HL-60 (cell line): ENCODE results near the gene SPATA9.
"Not testable (repeated sequence)": the region's sequence is repeated elsewhere in the genome, so short reads cannot be mapped to it uniquely, and the experiment has no call there.

ENCODE experiments used
- DNase-seq, 2 experiments: peaks; one replicate each; pipeline ENCODE4 v3.0.0-alpha.2; 2010 to 2020; ENCODE audit warnings: low read depth in 1 of 2, low spot score in 1 of 2
- H3K27ac ChIP-seq: fragments of 250-450 bp; sonication (Bioruptor Pico); replicated peaks from 2 replicates; pipeline ENCODE4 v1.5.1; 2020; ENCODE audit warnings: mild to moderate bottlenecking, moderate library complexity
- H3K27me3 ChIP-seq: fragments of 250-450 bp; sonication (Bioruptor Pico); 2 replicates; pipeline ENCODE4 v1.5.1; 2021; ENCODE audit warnings: mild to moderate bottlenecking, moderate library complexity; ENCODE audit not compliant: insufficient read depth, poor library complexity, severe bottlenecking
- H3K4me3 ChIP-seq: replicated peaks from 2 replicates; pipeline ENCODE4 v1.5.1; 2011; ENCODE audit warnings: mild to moderate bottlenecking, control low read depth, low read length; ENCODE audit not compliant: insufficient read depth
- GABPA ChIP-seq: IDR thresholded peaks from 2 replicates; pipeline ENCODE4 v1.6.1; 2012; ENCODE audit warnings: low read depth
- POLR2AphosphoS5 ChIP-seq: IDR thresholded peaks from 2 replicates; pipeline ENCODE4 v1.6.1; 2012; ENCODE audit warnings: low read depth
- SPI1 ChIP-seq: IDR thresholded peaks from 2 replicates; pipeline ENCODE4 v1.6.1; 2012; ENCODE audit warnings: low read depth, mild to moderate bottlenecking, borderline replicate concordance
- TF ChIP-seq, protein P1 (sequence below): IDR thresholded peaks from 2 replicates; pipeline ENCODE4 v1.6.1; 2012; ENCODE audit warnings: low read depth; ENCODE audit not compliant: insufficient replicate concordance
- TF ChIP-seq, protein P2 (sequence below): IDR thresholded peaks from one replicate; pipeline ENCODE4 v1.5.1; 2011; ENCODE audit warnings: low read length, control low read depth, inconsistent platforms; ENCODE audit not compliant: insufficient read depth

SPATA9 gene

DNA sequence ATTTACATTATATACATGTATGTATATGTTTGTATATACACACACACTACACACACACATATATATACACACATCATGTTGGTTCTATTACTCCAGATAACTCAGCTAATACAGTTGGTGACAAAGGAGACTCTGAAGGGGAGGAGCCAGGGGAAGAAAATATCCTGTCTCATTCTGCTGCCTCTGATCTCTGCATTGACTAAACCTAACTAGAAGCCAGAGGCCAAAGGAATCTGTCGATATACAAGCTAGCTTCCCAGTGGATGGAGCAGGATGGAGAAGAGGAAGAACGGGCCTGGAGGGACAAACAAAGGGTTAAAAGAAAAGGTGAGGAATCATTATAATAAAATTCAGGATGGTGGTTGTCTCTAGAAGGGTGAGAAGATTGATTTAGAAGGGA, 34.6 kb upstream of the SPATA9 start:
- DNase-seq = no peak
- no peak overlapping the region for H3K4me3 ChIP-seq
- H3K27me3 ChIP-seq = no peaks in the 10 kb centered on the region
- TF ChIP-seq, protein P1, sequence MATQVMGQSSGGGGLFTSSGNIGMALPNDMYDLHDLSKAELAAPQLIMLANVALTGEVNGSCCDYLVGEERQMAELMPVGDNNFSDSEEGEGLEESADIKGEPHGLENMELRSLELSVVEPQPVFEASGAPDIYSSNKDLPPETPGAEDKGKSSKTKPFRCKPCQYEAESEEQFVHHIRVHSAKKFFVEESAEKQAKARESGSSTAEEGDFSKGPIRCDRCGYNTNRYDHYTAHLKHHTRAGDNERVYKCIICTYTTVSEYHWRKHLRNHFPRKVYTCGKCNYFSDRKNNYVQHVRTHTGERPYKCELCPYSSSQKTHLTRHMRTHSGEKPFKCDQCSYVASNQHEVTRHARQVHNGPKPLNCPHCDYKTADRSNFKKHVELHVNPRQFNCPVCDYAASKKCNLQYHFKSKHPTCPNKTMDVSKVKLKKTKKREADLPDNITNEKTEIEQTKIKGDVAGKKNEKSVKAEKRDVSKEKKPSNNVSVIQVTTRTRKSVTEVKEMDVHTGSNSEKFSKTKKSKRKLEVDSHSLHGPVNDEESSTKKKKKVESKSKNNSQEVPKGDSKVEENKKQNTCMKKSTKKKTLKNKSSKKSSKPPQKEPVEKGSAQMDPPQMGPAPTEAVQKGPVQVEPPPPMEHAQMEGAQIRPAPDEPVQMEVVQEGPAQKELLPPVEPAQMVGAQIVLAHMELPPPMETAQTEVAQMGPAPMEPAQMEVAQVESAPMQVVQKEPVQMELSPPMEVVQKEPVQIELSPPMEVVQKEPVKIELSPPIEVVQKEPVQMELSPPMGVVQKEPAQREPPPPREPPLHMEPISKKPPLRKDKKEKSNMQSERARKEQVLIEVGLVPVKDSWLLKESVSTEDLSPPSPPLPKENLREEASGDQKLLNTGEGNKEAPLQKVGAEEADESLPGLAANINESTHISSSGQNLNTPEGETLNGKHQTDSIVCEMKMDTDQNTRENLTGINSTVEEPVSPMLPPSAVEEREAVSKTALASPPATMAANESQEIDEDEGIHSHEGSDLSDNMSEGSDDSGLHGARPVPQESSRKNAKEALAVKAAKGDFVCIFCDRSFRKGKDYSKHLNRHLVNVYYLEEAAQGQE = no peak
- TF ChIP-seq, protein P2, sequence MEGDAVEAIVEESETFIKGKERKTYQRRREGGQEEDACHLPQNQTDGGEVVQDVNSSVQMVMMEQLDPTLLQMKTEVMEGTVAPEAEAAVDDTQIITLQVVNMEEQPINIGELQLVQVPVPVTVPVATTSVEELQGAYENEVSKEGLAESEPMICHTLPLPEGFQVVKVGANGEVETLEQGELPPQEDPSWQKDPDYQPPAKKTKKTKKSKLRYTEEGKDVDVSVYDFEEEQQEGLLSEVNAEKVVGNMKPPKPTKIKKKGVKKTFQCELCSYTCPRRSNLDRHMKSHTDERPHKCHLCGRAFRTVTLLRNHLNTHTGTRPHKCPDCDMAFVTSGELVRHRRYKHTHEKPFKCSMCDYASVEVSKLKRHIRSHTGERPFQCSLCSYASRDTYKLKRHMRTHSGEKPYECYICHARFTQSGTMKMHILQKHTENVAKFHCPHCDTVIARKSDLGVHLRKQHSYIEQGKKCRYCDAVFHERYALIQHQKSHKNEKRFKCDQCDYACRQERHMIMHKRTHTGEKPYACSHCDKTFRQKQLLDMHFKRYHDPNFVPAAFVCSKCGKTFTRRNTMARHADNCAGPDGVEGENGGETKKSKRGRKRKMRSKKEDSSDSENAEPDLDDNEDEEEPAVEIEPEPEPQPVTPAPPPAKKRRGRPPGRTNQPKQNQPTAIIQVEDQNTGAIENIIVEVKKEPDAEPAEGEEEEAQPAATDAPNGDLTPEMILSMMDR = no peak
- no peak for TF ChIP-seq POLR2AphosphoS5
- TF ChIP-seq GABPA = no peak
- TF ChIP-seq SPI1 = no peak
- H3K27ac ChIP-seq = no peak overlapping the region

DNA sequence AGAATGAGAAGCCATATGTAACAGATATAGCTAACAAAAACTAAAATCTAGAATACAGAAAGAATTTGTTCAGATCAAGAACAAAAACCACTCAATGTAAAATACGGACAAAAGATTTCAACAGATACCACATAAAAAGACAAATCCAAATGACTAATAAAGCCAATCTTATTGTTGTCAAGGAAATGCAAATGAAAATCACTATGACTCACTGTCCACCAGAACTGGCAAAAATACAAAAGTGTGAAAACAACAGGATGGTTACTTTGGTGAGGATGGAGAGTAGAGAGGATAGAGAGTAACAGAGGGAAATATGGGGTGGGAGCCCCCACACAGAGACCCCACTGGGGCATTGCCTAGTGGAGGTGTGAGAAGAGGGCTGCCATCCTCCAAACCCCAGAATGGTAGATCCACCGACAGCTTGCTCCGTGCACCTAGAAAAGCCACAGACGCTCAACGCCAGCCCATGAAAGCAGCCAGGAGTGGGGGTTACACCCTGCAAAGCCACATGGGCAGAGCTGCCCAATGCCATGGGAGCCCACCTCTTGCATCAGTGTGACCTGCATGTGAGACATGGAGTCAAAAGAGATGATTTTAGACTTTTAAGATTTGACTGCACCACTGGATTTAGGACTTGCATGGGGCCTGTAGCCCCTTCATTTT, 33.1 kb upstream of the SPATA9 start:
- no peak overlapping the region for H3K4me3 ChIP-seq
- TF ChIP-seq GABPA = no peak
- no peak for TF ChIP-seq SPI1
- TF ChIP-seq, protein P1 = no peak
- TF ChIP-seq POLR2AphosphoS5 = no peak
- H3K27ac ChIP-seq = no peak overlapping the region
- no peaks in the 10 kb centered on the region for H3K27me3 ChIP-seq
- DNase-seq = no peak

DNA sequence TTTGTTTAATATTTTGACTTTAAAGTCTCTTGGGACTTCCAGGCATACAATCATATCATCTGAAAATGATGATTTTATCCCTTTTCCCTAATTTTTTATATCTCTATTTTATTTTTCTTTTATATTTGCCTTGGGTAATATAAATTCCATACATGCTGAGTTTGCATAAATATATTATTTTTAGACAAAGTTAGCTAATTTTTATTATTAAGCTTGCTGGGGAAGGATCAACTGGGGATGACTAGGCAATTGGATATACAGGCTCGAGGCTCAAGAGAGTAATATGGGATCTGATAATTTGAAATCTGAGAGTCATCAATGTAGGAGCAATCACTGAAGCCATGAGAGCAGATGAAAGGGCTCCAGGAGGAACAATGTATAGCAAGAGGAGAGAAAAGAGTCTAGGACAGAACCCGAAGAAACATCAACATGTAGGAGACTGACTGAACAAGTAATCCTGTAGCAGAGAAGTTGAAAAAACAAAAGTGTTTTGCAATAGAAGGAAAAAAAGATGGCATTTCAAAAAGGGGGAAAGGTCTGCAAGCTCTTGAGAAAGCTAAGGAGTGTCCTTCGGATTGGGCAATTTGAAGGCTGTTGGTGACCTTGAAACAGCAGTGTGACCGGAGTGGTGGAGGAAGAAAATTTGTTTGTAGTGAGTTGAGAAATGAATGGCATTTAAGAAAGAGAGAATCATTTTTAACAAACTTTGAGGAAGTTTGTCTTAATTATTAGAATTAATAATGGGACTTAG, 31.3 kb upstream of the SPATA9 start:
- TF ChIP-seq, protein P1 = no peak
- TF ChIP-seq, protein P2 = no peak
- TF ChIP-seq POLR2AphosphoS5 (no peak), SPI1 (no peak), GABPA (no peak)
- Histone ChIP-seq H3K4me3 (no peak overlapping the region), H3K27me3 (no peaks in the 10 kb centered on the region), H3K27ac (no peak overlapping the region)
- peak in 1 of 2 experiments; percentile 38 for DNase-seq

DNA sequence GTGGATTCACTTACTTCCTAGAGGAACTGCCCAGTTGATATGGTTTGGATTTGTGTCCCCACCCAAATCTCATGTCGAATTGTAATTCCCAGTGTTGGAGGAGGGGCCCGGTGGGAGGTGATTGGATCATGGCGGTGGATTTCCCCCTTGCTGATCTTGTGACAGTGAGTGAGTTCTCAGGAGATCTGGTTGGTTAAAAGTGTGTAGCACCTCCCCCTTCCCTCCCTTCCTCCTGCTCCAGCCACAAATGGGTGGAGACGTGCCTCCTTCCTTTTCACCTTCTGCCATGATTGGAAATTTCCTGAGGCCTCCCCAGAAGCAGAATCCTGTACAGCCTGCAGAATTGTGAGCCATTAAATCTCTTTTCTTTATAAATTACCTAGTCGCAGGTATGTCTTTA, 30.5 kb upstream of the SPATA9 start:
- H3K27ac ChIP-seq, H3K27me3 ChIP-seq, DNase-seq, H3K4me3 ChIP-seq: not testable (repeated sequence)
